Gastrocnemius medialis (tissue), 4 donors: Measurements from ENCODE around the gene AUTS2. TPM values are rescaled to one million over a fixed set of nuclear protein-coding genes. Genes with fewer than 3 reads are reported as not detected.

Source experiments
- ATAC-seq, 2 donors: fragments of 150-250 bp; one replicate each; pipeline ENCODE4 v1.9.1; 2016
- DNase-seq, 2 donors: peaks; one replicate each; pipeline ENCODE4 v3.0.0-alpha.2; 2019
- H3K27ac ChIP-seq, 4 donors: fragments of 200-600 bp; sonication (generic); 1 replicate in 1 of 4; 2 replicates in 3 of 4; pipeline ENCODE4 v1.5.1; 2016 to 2018; ENCODE audit warnings: mild to moderate bottlenecking in 2 of 4, moderate library complexity in 1 of 4
- H3K27me3 ChIP-seq, 3 donors: fragments of 200-600 bp; sonication (generic) in 2 of 3; 1 replicate in 1 of 3; 2 replicates in 2 of 3; pipeline versions ENCODE4 v1.5.1 to v1.6.0; 2016 to 2019; ENCODE audit warnings: mild to moderate bottlenecking in 1 of 3, moderate library complexity in 1 of 3
- H3K36me3 ChIP-seq, 2 donors: fragments of 200-600 bp; sonication (generic) in 1 of 2; one replicate each; pipeline ENCODE4 v1.5.1; 2017 to 2018
- H3K4me1 ChIP-seq, 2 donors: fragments of 200-600 bp; sonication (generic) in 1 of 2; one replicate each; pipeline ENCODE4 v1.5.1; 2016 to 2017; ENCODE audit warnings: mild to moderate bottlenecking in 2 of 2
- H3K4me3 ChIP-seq, 4 donors: fragments of 200-600 bp; sonication (generic) in 3 of 4; 1 replicate in 1 of 4; 2 replicates in 3 of 4; pipeline ENCODE4 v1.5.1; 2016 to 2019; ENCODE audit warnings: mild to moderate bottlenecking in 2 of 4
- H3K9me3 ChIP-seq, 3 donors: fragments of 200-600 bp; sonication (generic) in 2 of 3; 1 replicate in 1 of 3; 2 replicates in 2 of 3; pipeline ENCODE4 v1.5.1; 2016 to 2019
- POLR2A ChIP-seq, 2 donors: fragments of 450-650 bp; IDR thresholded peaks; one replicate each; pipeline ENCODE4 v1.6.1; 2017; ENCODE audit warnings: antibody characterized with exemption in 2 of 2, mild to moderate bottlenecking in 2 of 2, moderate library complexity in 2 of 2
- in situ Hi-C, 4 donors: fragments of 200-750 bp; cut with MboI; loops; one replicate each; pipeline versions ENCODE4 v1.15.0 to v1.8.0; 2017; ENCODE audit warnings: low sequenced_read_pairs in 4 of 4
- intact Hi-C: fragments of 100-400 bp; cut with DNase I; formaldehyde crosslinking; loops from one replicate; pipeline ENCODE4 v1.15.1; 2023; ENCODE audit warnings: low total_unique reads
- total RNA-seq, 4 donors: library from RNA; depleted of rRNA; stranded (reverse); fragments of >200 nt; gene quantifications; one replicate each; pipeline versions ENCODE4 v1.1.0 to v1.2.3, GENCODE V29; 2016
- TF ChIP-seq, protein P1 (sequence below), 5 experiments: fragments of 450-650 bp in 3 of 5; fragments of 200-600 bp in 2 of 5; sonication (generic) in 2 of 5; IDR thresholded peaks in 4 of 5; conservative IDR thresholded peaks in 1 of 5; 1 replicate in 4 of 5; 2 replicates in 1 of 5; pipeline ENCODE4 v1.5.1; 2016 to 2019; ENCODE audit warnings: antibody characterized with exemption in 5 of 5, mild to moderate bottlenecking in 3 of 5, moderate library complexity in 3 of 5

AUTS2 gene
- total RNA-seq, 4 donors from 2014 or later: 2.5 to 16.2 (median 8.5) TPM

DNA sequence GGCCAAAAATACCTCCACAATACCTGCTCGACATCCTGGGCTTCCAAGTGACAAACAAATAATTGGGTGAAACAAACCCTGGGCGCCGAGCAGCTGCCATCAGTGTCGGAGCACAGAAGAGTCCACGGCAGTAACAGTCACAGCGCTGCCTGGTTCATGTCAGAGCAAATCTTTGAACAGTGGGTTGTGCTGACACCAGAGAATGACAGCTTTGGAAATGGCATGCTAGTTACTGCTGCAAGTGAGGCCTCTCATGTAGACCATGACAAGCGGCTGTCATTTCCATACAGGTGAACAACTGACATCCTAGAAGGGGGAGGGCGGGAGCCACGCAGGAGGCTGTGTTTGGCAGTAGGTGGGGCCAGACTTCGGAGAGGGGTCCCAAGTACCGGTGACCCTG lies 1113.2 kb downstream of the AUTS2 start:
- H3K27me3 ChIP-seq: no peaks in the 10 kb centered on the region
- no peaks in the 10 kb centered on the region for H3K36me3 ChIP-seq
- no peak for DNase-seq
- peak overlapping the region; percentile 18 to 82 (median 62) for H3K27ac ChIP-seq
- ATAC-seq: no peak
- peaks cover 35 to 58% of the 10 kb centered on the region in 2 donors for H3K4me1 ChIP-seq
- H3K9me3 ChIP-seq: no peaks in the 10 kb centered on the region
- in situ Hi-C loops: loop anchor here in 1 of 4 donors (25.0 kb wide), 1 partner anchor 649 kb away; no protein-coding TSS in a partner anchor
- intact Hi-C loops: loop anchor here (10.0 kb wide), 1 partner anchor 903 kb away; no protein-coding TSS in a partner anchor
- TF ChIP-seq, protein P1, sequence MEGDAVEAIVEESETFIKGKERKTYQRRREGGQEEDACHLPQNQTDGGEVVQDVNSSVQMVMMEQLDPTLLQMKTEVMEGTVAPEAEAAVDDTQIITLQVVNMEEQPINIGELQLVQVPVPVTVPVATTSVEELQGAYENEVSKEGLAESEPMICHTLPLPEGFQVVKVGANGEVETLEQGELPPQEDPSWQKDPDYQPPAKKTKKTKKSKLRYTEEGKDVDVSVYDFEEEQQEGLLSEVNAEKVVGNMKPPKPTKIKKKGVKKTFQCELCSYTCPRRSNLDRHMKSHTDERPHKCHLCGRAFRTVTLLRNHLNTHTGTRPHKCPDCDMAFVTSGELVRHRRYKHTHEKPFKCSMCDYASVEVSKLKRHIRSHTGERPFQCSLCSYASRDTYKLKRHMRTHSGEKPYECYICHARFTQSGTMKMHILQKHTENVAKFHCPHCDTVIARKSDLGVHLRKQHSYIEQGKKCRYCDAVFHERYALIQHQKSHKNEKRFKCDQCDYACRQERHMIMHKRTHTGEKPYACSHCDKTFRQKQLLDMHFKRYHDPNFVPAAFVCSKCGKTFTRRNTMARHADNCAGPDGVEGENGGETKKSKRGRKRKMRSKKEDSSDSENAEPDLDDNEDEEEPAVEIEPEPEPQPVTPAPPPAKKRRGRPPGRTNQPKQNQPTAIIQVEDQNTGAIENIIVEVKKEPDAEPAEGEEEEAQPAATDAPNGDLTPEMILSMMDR (IDR thresholded peaks at IDR 0.05 in 4 of 5, conservative IDR thresholded peaks at IDR 0.05 in 1 of 5): no peak
- no peak for TF ChIP-seq POLR2A (IDR thresholded peaks at IDR 0.05)
- no peak overlapping the region for H3K4me3 ChIP-seq

- H3K27me3 ChIP-seq: no peaks in the 10 kb centered on the region
- H3K36me3 ChIP-seq: no peaks in the 10 kb centered on the region
- H3K9me3 ChIP-seq: no peaks in the 10 kb centered on the region
- intact Hi-C loops (loop anchor here (1.0 to 10.0 kb wide), 2 partner anchors 56 to 902 kb away; no protein-coding TSS in a partner anchor), in situ Hi-C loops (loop anchor here in 1 of 4 donors (25.0 kb wide), 1 partner anchor 651 kb away; no protein-coding TSS in a partner anchor)
- peaks cover 35 to 49% of the 10 kb centered on the region in 2 donors for H3K4me1 ChIP-seq
- no peak overlapping the region for H3K4me3 ChIP-seq
- H3K27ac ChIP-seq: peak overlapping the region; percentile 65 to 82 (median 78)
- DNase-seq: peak; percentile 86 to 89
- peak; percentile 96 to 98 for ATAC-seq
- TF ChIP-seq, protein P1 (IDR thresholded peaks at IDR 0.05 in 4 of 5, conservative IDR thresholded peaks at IDR 0.05 in 1 of 5): no peak
- no peak for TF ChIP-seq POLR2A (IDR thresholded peaks at IDR 0.05)
Observed at GRCh38 chr7:70712942-70713341, 1114.7 kb downstream of the AUTS2 start.

DNA sequence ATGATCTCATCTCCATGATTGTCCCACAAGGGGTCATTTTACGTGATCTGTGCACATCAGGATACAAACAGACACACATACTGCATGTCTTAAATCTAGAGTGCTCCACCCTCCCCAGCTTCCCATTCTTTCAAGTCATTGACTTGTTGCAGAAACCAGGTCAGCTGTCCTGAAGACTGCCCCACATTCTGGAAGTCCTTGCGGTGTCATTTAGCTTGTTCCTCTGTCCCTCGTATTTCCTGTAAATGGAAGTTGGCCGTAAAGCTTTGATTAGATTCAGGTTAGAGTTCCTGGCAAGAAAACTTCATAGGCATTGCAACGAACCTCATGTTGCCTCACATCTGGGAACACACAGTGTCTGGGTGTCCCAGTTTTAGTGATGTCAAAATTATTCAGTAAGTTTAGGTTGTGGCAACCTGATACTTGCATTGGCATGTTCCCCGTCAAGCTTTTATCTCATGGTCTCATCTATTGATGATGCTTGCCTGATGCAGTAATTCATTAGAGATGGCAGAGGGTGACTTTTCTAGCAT lies 1116.3 kb downstream of the AUTS2 start:
- peaks cover 30 to 40% of the 10 kb centered on the region in 2 donors for H3K4me1 ChIP-seq
- intact Hi-C loops (loop anchor here (10.0 kb wide), 1 partner anchor 900 kb away; no protein-coding TSS in a partner anchor), in situ Hi-C loops (loop anchor here in 1 of 4 donors (25.0 kb wide), 1 partner anchor 652 kb away; no protein-coding TSS in a partner anchor)
- ATAC-seq: no peak
- H3K4me3 ChIP-seq: no peak overlapping the region
- H3K36me3 ChIP-seq: no peaks in the 10 kb centered on the region
- H3K27me3 ChIP-seq: no peaks in the 10 kb centered on the region
- peak overlapping the region in 3 of 4 donors; percentile 4 to 24 (median 6) for H3K27ac ChIP-seq
- H3K9me3 ChIP-seq: no peaks in the 10 kb centered on the region
- no peak for DNase-seq
- no peak for TF ChIP-seq POLR2A (IDR thresholded peaks at IDR 0.05)
- TF ChIP-seq, protein P1 (IDR thresholded peaks at IDR 0.05 in 4 of 5, conservative IDR thresholded peaks at IDR 0.05 in 1 of 5): no peak

DNA sequence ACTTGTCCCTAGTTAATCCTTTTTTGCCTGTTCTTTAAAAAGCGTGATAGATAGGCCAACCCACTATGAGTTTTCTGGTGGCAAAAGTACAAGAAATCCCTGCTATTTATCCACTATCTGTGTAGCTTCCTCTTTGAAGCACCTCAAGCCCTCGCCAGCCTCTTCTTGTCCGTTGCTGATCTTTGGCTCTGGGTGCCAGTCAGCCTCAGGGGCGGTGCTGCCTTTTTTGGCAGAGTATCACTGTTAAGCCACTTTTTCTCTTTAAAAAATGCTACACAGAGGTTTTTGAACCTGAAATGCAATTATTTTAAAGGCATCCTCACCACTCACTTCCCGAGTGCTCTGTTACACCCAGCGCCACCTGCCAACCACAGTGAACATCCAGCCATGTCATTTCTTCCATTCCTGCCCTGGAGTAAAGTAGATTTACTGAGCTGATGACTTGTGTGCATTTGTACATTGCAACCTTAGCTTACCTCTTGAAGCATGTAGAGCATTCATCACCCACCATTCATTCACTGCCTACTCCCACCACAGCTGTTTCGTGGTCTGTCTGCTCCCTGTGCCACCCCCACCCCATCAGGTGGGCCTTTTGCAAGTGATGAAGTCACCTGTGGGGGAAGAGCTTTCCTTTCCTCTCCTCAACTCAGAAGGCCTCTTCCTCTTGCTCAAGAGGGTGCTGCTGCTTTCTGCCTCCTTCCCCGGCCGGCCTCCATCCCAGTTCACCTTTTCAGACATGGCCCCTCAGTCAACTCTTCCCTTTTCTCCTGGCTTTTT lies 1119.5 kb downstream of the AUTS2 start:
- Histone ChIP-seq H3K4me3 (no peak overlapping the region), H3K9me3 (no peaks in the 10 kb centered on the region), H3K27ac (no peak overlapping the region), H3K4me1 (peaks cover 4 to 23% of the 10 kb centered on the region in 2 donors), H3K27me3 (no peaks in the 10 kb centered on the region), H3K36me3 (no peaks in the 10 kb centered on the region)
- in situ Hi-C loops (loop anchor here in 1 of 4 donors (25.0 kb wide), 1 partner anchor 655 kb away; no protein-coding TSS in a partner anchor), intact Hi-C loops (loop anchor here (10.0 kb wide), 1 partner anchor 897 kb away; no protein-coding TSS in a partner anchor)
- no peak for ATAC-seq
- TF ChIP-seq, protein P1 (IDR thresholded peaks at IDR 0.05 in 4 of 5, conservative IDR thresholded peaks at IDR 0.05 in 1 of 5): no peak
- TF ChIP-seq POLR2A (IDR thresholded peaks at IDR 0.05): no peak
- no peak for DNase-seq
